SK-N-SH treated with all-trans-retinoic acid at 6 μM for 48 hours (cell line): ENCODE data around the gene NF1.

Experiments
- ATAC-seq: fragments of 200-7000 bp; cut with Tn5 transposase; 3 replicates; pipeline ENCODE4 v1.9.1; 2020; ENCODE audit warnings: mild to moderate bottlenecking, moderate library complexity
- CSDC2 ChIP-seq: fragments of 250-450 bp; sonication (Bioruptor Pico); IDR thresholded peaks from 2 replicates; pipeline ENCODE4 v1.5.0; 2020; ENCODE audit warnings: mild to moderate bottlenecking, moderate library complexity
- ESRRG ChIP-seq: fragments of 250-450 bp; sonication (Bioruptor Pico); IDR thresholded peaks from 2 replicates; pipeline ENCODE4 v1.6.1; 2021; ENCODE audit warnings: mild to moderate bottlenecking
- GLIS3 ChIP-seq: fragments of 250-450 bp; sonication (Bioruptor Pico); IDR thresholded peaks from 2 replicates; pipeline ENCODE4 v1.5.0; 2020; ENCODE audit warnings: mild to moderate bottlenecking, moderate library complexity
- ISL1 ChIP-seq: fragments of 250-450 bp; sonication (Bioruptor Pico); IDR thresholded peaks from 2 replicates; pipeline ENCODE4 v2.1.2; 2022; ENCODE audit warnings: mild to moderate bottlenecking, moderate library complexity
- PPARA ChIP-seq: fragments of 250-450 bp; sonication (Bioruptor Pico); IDR thresholded peaks from 2 replicates; pipeline ENCODE4 v1.5.0; 2020; ENCODE audit warnings: mild to moderate bottlenecking, borderline replicate concordance
- RARB ChIP-seq: fragments of 250-450 bp; sonication (Bioruptor Pico); IDR thresholded peaks from 2 replicates; pipeline ENCODE4 v1.8.0; 2021; ENCODE audit warnings: mild to moderate bottlenecking, moderate library complexity
- SNAI2 ChIP-seq: fragments of 250-450 bp; sonication (Bioruptor Pico); IDR thresholded peaks from 2 replicates; pipeline ENCODE4 v1.5.0; 2020; ENCODE audit warnings: mild to moderate bottlenecking, moderate library complexity
- TCF4 ChIP-seq: fragments of 250-450 bp; sonication (Bioruptor Pico); IDR thresholded peaks from 2 replicates; pipeline ENCODE4 v1.8.0; 2021; ENCODE audit warnings: mild to moderate bottlenecking, moderate library complexity, borderline replicate concordance
- TOX ChIP-seq: fragments of 250-450 bp; sonication (Bioruptor Pico); IDR thresholded peaks from 2 replicates; pipeline ENCODE4 v1.8.0; 2021; ENCODE audit warnings: mild to moderate bottlenecking, moderate library complexity, borderline replicate concordance
- ZC3H10 ChIP-seq: fragments of 250-450 bp; sonication (Bioruptor Pico); IDR thresholded peaks from 2 replicates; pipeline ENCODE4 v1.5.1; 2021; ENCODE audit warnings: mild to moderate bottlenecking, moderate library complexity
- ZFP3 ChIP-seq: fragments of 250-450 bp; sonication (Bioruptor Pico); IDR thresholded peaks from 2 replicates; pipeline ENCODE4 v1.5.0; 2020; ENCODE audit warnings: mild to moderate bottlenecking, moderate library complexity
- ZFP30 ChIP-seq: fragments of 450-650 bp; formaldehyde crosslinking; IDR thresholded peaks from 2 replicates; pipeline ENCODE4 v1.5.0; 2022; ENCODE audit warnings: mild to moderate bottlenecking, moderate library complexity
- ZNF70 ChIP-seq: fragments of 450-650 bp; formaldehyde crosslinking; IDR thresholded peaks from 2 replicates; pipeline ENCODE4 v1.5.0; 2020; ENCODE audit warnings: mild to moderate bottlenecking, moderate library complexity
- ZNF8 ChIP-seq: fragments of 450-650 bp; formaldehyde crosslinking; IDR thresholded peaks from 2 replicates; pipeline ENCODE4 v1.5.0; 2020; ENCODE audit warnings: mild to moderate bottlenecking, moderate library complexity
- TF ChIP-seq, protein P1 (sequence below): fragments of 250-450 bp; sonication (Bioruptor Pico); IDR thresholded peaks from 2 replicates; pipeline ENCODE4 v1.8.0; 2020; ENCODE audit warnings: mild to moderate bottlenecking, moderate library complexity, borderline replicate concordance
- TF ChIP-seq, protein P2 (sequence below): fragments of 250-450 bp; sonication (Bioruptor Pico); IDR thresholded peaks from 2 replicates; pipeline ENCODE4 v1.5.1; 2021; ENCODE audit warnings: mild to moderate bottlenecking, moderate library complexity
- TF ChIP-seq, protein P3 (sequence below): fragments of 250-450 bp; sonication (Bioruptor Pico); IDR thresholded peaks from 2 replicates; pipeline ENCODE4 v1.5.1; 2020; ENCODE audit warnings: low read depth, mild to moderate bottlenecking, moderate library complexity
- TF ChIP-seq, protein P4 (sequence below): fragments of 250-450 bp; sonication (Bioruptor Pico); IDR thresholded peaks from 2 replicates; pipeline ENCODE4 v1.5.0; 2020; ENCODE audit warnings: mild to moderate bottlenecking, moderate library complexity
- TF ChIP-seq, protein P5 (sequence below): fragments of 250-450 bp; sonication (Bioruptor Pico); IDR thresholded peaks from 2 replicates; pipeline ENCODE4 v1.8.0; 2021; ENCODE audit warnings: low read depth, mild to moderate bottlenecking, moderate library complexity, borderline replicate concordance

The NF1 gene

DNA sequence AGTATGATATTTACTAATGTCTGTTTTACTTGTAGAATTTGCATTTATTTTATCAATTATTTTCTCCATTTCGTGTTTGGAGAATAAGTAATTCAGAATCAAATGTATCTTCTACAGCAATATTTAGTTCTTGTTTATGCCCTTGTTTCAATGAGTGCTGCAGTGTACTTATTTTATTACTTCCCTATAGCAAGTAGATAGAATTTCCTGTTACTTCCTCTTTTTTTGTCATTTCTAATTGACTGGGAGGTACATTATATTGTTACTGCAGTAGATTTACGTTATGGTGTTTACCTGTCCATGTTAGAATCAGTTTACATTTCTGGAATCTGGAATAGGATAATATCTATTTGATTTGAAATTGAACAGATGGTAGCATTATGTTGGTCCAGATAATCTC lies 131.1 kb downstream of the NF1 start (continued):
- TF ChIP-seq, protein P1, sequence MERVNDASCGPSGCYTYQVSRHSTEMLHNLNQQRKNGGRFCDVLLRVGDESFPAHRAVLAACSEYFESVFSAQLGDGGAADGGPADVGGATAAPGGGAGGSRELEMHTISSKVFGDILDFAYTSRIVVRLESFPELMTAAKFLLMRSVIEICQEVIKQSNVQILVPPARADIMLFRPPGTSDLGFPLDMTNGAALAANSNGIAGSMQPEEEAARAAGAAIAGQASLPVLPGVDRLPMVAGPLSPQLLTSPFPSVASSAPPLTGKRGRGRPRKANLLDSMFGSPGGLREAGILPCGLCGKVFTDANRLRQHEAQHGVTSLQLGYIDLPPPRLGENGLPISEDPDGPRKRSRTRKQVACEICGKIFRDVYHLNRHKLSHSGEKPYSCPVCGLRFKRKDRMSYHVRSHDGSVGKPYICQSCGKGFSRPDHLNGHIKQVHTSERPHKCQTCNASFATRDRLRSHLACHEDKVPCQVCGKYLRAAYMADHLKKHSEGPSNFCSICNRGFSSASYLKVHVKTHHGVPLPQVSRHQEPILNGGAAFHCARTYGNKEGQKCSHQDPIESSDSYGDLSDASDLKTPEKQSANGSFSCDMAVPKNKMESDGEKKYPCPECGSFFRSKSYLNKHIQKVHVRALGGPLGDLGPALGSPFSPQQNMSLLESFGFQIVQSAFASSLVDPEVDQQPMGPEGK (CRISPR knock-in tag) = no peak
- no peak for TF ChIP-seq SNAI2 (CRISPR knock-in tag)

DNA sequence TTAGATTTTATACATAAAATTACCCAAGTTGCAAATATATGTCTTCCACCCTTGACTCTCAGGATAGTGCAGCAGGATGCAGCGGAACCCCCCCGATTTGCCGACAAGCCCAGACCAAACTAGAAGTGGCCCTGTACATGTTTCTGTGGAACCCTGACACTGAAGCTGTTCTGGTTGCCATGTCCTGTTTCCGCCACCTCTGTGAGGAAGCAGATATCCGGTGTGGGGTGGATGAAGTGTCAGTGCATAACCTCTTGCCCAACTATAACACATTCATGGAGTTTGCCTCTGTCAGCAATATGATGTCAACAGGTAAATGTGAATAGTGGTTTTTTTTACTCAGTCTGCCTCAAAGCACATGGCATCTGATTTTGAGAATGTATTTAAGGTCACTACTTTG lies 131.6 kb downstream of the NF1 start:
- ATAC-seq = no peak
- TF ChIP-seq, protein P2, sequence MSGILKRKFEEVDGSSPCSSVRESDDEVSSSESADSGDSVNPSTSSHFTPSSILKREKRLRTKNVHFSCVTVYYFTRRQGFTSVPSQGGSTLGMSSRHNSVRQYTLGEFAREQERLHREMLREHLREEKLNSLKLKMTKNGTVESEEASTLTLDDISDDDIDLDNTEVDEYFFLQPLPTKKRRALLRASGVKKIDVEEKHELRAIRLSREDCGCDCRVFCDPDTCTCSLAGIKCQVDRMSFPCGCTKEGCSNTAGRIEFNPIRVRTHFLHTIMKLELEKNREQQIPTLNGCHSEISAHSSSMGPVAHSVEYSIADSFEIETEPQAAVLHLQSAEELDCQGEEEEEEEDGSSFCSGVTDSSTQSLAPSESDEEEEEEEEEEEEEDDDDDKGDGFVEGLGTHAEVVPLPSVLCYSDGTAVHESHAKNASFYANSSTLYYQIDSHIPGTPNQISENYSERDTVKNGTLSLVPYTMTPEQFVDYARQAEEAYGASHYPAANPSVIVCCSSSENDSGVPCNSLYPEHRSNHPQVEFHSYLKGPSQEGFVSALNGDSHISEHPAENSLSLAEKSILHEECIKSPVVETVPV (CRISPR knock-in tag) = no peak
- TF ChIP-seq RARB (CRISPR knock-in tag) = no peak
- TF ChIP-seq, all 23 proteins: peak for 0

DNA sequence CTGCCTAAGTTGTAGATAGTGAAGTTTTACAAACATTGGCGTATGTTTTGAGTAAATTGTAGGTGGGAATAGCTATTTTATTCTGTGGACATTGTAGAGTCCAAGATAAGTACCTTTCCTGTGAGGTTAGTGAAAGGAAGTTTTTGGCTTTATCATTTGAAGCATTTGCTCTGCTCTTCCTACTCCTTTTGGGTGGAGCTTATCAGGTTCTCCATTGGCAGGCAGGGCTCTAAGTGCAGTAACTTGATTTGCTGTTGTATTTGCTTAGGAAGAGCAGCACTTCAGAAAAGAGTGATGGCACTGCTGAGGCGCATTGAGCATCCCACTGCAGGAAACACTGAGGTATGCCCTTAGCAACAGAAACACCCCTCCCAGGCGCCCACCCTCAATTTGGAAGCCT lies 132.2 kb downstream of the NF1 start:
- TF ChIP-seq PPARA (CRISPR knock-in tag) (no peak), RARB (CRISPR knock-in tag) (no peak), ZC3H10 (CRISPR knock-in tag) (no peak), TCF4 (CRISPR knock-in tag) (no peak), ESRRG (CRISPR knock-in tag) (no peak), ZNF8 (CRISPR knock-in tag) (no peak), TOX (CRISPR knock-in tag) (no peak), GLIS3 (CRISPR knock-in tag) (no peak), ISL1 (CRISPR knock-in tag) (no peak), SNAI2 (CRISPR knock-in tag) (no peak), ZNF70 (CRISPR knock-in tag) (no peak), ZFP3 (CRISPR knock-in tag) (no peak), CSDC2 (CRISPR knock-in tag) (no peak), ZFP30 (no peak)
- TF ChIP-seq, protein P3, sequence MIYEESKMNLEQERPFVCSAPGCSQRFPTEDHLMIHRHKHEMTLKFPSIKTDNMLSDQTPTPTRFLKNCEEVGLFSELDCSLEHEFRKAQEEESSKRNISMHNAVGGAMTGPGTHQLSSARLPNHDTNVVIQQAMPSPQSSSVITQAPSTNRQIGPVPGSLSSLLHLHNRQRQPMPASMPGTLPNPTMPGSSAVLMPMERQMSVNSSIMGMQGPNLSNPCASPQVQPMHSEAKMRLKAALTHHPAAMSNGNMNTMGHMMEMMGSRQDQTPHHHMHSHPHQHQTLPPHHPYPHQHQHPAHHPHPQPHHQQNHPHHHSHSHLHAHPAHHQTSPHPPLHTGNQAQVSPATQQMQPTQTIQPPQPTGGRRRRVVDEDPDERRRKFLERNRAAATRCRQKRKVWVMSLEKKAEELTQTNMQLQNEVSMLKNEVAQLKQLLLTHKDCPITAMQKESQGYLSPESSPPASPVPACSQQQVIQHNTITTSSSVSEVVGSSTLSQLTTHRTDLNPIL (CRISPR knock-in tag) = no peak
- TF ChIP-seq, protein P1 (CRISPR knock-in tag) = no peak
- TF ChIP-seq, protein P4, sequence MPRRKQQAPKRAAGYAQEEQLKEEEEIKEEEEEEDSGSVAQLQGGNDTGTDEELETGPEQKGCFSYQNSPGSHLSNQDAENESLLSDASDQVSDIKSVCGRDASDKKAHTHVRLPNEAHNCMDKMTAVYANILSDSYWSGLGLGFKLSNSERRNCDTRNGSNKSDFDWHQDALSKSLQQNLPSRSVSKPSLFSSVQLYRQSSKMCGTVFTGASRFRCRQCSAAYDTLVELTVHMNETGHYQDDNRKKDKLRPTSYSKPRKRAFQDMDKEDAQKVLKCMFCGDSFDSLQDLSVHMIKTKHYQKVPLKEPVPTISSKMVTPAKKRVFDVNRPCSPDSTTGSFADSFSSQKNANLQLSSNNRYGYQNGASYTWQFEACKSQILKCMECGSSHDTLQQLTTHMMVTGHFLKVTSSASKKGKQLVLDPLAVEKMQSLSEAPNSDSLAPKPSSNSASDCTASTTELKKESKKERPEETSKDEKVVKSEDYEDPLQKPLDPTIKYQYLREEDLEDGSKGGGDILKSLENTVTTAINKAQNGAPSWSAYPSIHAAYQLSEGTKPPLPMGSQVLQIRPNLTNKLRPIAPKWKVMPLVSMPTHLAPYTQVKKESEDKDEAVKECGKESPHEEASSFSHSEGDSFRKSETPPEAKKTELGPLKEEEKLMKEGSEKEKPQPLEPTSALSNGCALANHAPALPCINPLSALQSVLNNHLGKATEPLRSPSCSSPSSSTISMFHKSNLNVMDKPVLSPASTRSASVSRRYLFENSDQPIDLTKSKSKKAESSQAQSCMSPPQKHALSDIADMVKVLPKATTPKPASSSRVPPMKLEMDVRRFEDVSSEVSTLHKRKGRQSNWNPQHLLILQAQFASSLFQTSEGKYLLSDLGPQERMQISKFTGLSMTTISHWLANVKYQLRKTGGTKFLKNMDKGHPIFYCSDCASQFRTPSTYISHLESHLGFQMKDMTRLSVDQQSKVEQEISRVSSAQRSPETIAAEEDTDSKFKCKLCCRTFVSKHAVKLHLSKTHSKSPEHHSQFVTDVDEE (CRISPR knock-in tag) = no peak
- TF ChIP-seq, protein P2 (CRISPR knock-in tag) = no peak
- TF ChIP-seq, protein P5, sequence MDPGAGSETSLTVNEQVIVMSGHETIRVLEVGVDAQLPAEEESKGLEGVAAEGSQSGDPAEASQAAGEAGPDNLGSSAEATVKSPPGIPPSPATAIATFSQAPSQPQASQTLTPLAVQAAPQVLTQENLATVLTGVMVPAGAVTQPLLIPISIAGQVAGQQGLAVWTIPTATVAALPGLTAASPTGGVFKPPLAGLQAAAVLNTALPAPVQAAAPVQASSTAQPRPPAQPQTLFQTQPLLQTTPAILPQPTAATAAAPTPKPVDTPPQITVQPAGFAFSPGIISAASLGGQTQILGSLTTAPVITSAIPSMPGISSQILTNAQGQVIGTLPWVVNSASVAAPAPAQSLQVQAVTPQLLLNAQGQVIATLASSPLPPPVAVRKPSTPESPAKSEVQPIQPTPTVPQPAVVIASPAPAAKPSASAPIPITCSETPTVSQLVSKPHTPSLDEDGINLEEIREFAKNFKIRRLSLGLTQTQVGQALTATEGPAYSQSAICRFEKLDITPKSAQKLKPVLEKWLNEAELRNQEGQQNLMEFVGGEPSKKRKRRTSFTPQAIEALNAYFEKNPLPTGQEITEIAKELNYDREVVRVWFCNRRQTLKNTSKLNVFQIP (CRISPR knock-in tag) = no peak
- no peak for ATAC-seq
